ENCODE data around the gene GRK1. TPM values are rescaled to one million over a fixed set of nuclear protein-coding genes. Genes with fewer than 3 reads are reported as not detected.

The GRK1 gene
- total RNA-seq, 1 donor from 2014 or later = 1.1 TPM

GRCh38 chr13:113771709-113772331 lies 104.8 kb downstream of the GRK1 start:
- Mint-ChIP-seq H3K27ac (no peak overlapping the region), H3K4me3 (ENCODE audit: low read depth) (no peak overlapping the region), H3K36me3 (ENCODE audit: insufficient read depth) (no peaks in the 10 kb centered on the region), H3K9me3 (ENCODE audit: low read depth) (peaks cover 6% of the 10 kb centered on the region), H3K4me1 (ENCODE audit: low read depth) (no peaks in the 10 kb centered on the region), H3K27me3 (peaks cover 6% of the 10 kb centered on the region)
- no peak for TF ChIP-seq CTCF (IDR thresholded peaks at IDR 0.05; ENCODE audit: unreplicated experiment)
- no peak for DNase-seq (ENCODE audit: low spot score, unreplicated experiment)

GRCh38 chr13:113774177-113775107 lies 107.4 kb downstream of the GRK1 start:
- peaks cover 11% of the 10 kb centered on the region for H3K9me3 Mint-ChIP-seq (ENCODE audit: low read depth)
- H3K36me3 Mint-ChIP-seq (ENCODE audit: insufficient read depth) = no peaks in the 10 kb centered on the region
- no peak overlapping the region for H3K4me3 Mint-ChIP-seq (ENCODE audit: low read depth)
- TF ChIP-seq CTCF (IDR thresholded peaks at IDR 0.05; ENCODE audit: unreplicated experiment) = no peak
- no peak overlapping the region for H3K27ac Mint-ChIP-seq
- no peaks in the 10 kb centered on the region for H3K4me1 Mint-ChIP-seq (ENCODE audit: low read depth)
- peaks cover 17% of the 10 kb centered on the region for H3K27me3 Mint-ChIP-seq
- no peak for DNase-seq (ENCODE audit: low spot score, unreplicated experiment)

- Mint-ChIP-seq H3K36me3 (ENCODE audit: insufficient read depth) (no peaks in the 10 kb centered on the region), H3K27ac (no peak overlapping the region), H3K4me3 (ENCODE audit: low read depth) (no peak overlapping the region), H3K4me1 (ENCODE audit: low read depth) (no peaks in the 10 kb centered on the region), H3K27me3 (peaks cover 18% of the 10 kb centered on the region), H3K9me3 (ENCODE audit: low read depth) (peaks cover 11% of the 10 kb centered on the region)
- DNase-seq (ENCODE audit: low spot score, unreplicated experiment) = no peak
- no peak for TF ChIP-seq CTCF (IDR thresholded peaks at IDR 0.05; ENCODE audit: unreplicated experiment)
Observed at GRCh38 chr13:113775451-113776145, 108.6 kb downstream of the GRK1 start.

- no peak for TF ChIP-seq CTCF (IDR thresholded peaks at IDR 0.05; ENCODE audit: unreplicated experiment)
- Mint-ChIP-seq H3K9me3 (ENCODE audit: low read depth) (peaks cover 11% of the 10 kb centered on the region), H3K27me3 (peaks cover 18% of the 10 kb centered on the region), H3K4me3 (ENCODE audit: low read depth) (no peak overlapping the region), H3K27ac (no peak overlapping the region), H3K36me3 (ENCODE audit: insufficient read depth) (no peaks in the 10 kb centered on the region), H3K4me1 (ENCODE audit: low read depth) (no peaks in the 10 kb centered on the region)
- DNase-seq (ENCODE audit: low spot score, unreplicated experiment) = no peak
Observed at GRCh38 chr13:113776231-113777125, 109.5 kb downstream of the GRK1 start.

Data from progenitor cell of endocrine pancreas (in vitro differentiated cells).